Activated naive CD4-positive, alpha-beta T cell treated with anti-CD3 and anti-CD28 coated beads, Interleukin-2, amount 10 ng/mL, durations not matched to agents 7 days and 5 days (primary cell): ENCODE results near the gene EVC.
"Not testable (repeated sequence)": the region's sequence is repeated elsewhere in the genome, so short reads cannot be mapped to it uniquely, and the experiment has no call there.

Experiments used
- CTCF ChIA-PET: fragments of 350-600 bp; sonication (Branson Sonifier 250); formaldehyde crosslinking; loops from one replicate; lab custom pipeline; 2021; ENCODE audit warnings: antibody characterized with exemption; lab: Charles Lee
- DNase-seq: peaks from one replicate; pipeline ENCODE4 v3.0.0-alpha.2; 2020
- H3K27ac Mint-ChIP-seq: one replicate; pipeline ENCODE4 v1.8.0; 2021; ENCODE audit warnings: mild to moderate bottlenecking, moderate library complexity, mixed read lengths
- H3K27me3 Mint-ChIP-seq: one replicate; pipeline ENCODE4 v1.8.0; 2021; ENCODE audit warnings: mild to moderate bottlenecking, mixed read lengths
- H3K36me3 Mint-ChIP-seq: one replicate; pipeline ENCODE4 v1.8.0; 2021; ENCODE audit warnings: mixed read lengths
- H3K4me1 Mint-ChIP-seq: one replicate; pipeline ENCODE4 v1.8.0; 2021; ENCODE audit warnings: mixed read lengths
- H3K4me3 Mint-ChIP-seq: one replicate; pipeline ENCODE4 v1.8.0; 2021; ENCODE audit warnings: mild to moderate bottlenecking, moderate library complexity, mixed read lengths
- H3K9me3 Mint-ChIP-seq: one replicate; pipeline ENCODE4 v1.8.0; 2021; ENCODE audit warnings: mixed read lengths

Gene EVC

DNA sequence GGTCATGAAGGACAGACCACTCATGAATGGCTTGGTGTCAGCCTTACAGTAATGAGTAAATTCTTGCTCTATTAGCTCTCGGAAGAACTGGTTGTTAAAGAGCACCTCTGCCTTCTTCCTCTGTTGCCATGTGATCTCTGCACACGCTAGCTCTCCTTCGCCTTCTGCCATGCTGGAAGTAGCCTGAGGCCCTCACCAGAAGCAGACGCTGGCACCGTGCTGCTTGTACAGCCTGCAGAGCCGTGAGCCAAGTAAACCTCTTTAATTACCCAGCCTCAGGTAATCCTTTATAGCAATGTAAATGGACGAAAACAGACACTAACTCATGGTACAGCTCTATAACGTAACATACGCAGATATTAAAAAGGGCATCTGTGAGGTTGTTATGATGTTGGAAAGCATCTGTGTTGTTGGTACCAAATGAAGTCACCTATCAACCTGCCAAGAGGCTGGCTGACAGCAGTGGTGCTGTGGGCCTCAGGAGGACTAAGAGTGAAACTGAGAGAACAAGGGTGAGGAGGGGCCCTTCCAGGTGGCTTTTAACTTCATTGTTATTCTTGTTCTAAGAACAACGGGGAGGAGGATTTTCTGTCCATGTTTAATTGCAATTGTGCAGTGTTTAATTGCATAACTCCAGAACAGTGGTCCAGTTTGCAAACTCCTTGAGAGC is 112.7 kb downstream of the EVC start:
- no peaks in the 10 kb centered on the region for H3K9me3 Mint-ChIP-seq
- H3K27ac Mint-ChIP-seq: no peak overlapping the region
- H3K4me3 Mint-ChIP-seq: no peak overlapping the region
- H3K36me3 Mint-ChIP-seq: no peaks in the 10 kb centered on the region
- CTCF ChIA-PET: no interaction called here
- DNase-seq: no peak
- peaks cover 26% of the 10 kb centered on the region for H3K4me1 Mint-ChIP-seq
- peaks cover 4% of the 10 kb centered on the region for H3K27me3 Mint-ChIP-seq

DNA sequence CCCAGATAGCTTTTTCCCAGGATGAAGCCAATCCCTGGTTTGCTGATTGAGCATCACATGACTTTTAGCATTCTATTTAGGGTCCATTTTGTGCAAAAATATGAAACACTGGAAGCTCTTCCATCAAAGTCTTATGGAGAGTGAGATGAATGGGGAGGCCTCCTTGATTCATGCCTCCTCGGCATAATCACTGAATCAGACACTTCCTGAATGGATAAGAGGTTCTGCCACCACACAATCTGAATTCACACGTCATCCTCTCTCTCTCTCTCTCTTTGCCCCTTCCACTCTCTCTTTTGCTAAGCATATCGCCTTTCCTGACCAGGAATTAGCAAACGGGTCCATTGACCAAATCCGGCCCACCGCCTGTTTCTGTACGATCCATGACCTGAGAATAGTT is 113.2 kb downstream of the EVC start:
- peaks cover 26% of the 10 kb centered on the region for H3K4me1 Mint-ChIP-seq
- H3K27ac Mint-ChIP-seq: no peak overlapping the region
- no peaks in the 10 kb centered on the region for H3K9me3 Mint-ChIP-seq
- CTCF ChIA-PET: interaction anchor here (1.0 kb wide), 1 partner anchor 174 kb away, joined by 4 read pairs; no protein-coding TSS in a partner anchor
- H3K27me3 Mint-ChIP-seq: peaks cover 4% of the 10 kb centered on the region
- no peak overlapping the region for H3K4me3 Mint-ChIP-seq
- no peak for DNase-seq
- no peaks in the 10 kb centered on the region for H3K36me3 Mint-ChIP-seq

DNA sequence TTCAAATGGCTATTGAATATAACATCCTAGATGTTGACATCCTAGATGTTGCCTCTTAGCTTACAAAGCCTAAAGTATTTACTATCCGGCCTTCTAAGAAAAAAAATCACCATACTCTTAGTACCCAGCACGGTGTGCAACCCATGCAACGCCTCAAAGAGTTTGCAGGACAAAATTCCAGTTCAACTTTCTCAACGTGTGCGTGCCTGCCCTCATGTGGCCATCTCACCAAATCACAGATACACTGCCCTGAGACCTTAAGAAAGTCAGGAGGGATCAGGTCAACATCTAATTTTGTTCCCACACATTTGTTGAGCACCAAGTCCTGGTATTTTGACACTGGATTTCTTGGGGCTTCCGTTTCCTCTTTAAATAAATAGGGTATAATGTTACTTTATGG is 113.6 kb downstream of the EVC start:
- no peak for DNase-seq
- H3K4me1 Mint-ChIP-seq: peaks cover 26% of the 10 kb centered on the region
- CTCF ChIA-PET: interaction anchor here (1.0 to 1.5 kb wide), 2 partner anchors 154 to 173 kb away, joined by 4 read pairs; no protein-coding TSS in a partner anchor
- peaks cover 4% of the 10 kb centered on the region for H3K27me3 Mint-ChIP-seq
- H3K4me3 Mint-ChIP-seq: no peak overlapping the region
- H3K27ac Mint-ChIP-seq: no peak overlapping the region
- no peaks in the 10 kb centered on the region for H3K36me3 Mint-ChIP-seq
- H3K9me3 Mint-ChIP-seq: no peaks in the 10 kb centered on the region

DNA sequence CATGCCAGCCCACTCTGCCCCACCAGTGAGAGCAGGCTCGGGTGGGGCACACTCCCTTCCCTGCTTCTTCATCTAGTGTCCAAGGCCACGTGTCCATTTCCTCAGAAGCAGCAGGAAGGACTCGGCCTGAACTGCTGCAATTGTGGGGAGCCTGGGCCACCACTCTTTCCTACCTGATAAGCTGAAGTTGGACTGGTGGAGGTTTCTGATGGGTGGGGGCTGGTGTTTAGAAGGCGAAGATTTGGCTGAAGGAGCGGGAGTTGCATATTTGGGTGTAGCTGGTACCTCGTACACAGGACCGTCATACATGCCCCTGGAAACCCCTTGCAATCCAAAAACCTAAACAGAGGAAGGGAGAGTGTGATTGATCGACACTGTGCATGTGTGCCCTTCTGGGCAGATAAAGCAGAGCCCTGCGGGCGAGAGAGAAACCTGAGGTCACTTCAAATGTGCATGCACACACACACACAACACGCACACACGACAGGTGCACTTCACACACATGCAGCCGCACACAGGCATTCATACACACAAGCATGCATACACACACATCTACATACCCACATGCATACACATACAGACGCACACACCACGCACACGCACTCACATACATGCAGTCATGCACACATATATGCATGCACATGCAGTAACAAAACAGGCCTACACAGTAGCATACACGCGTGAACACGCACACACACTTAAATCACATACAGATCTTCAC is 114.5 kb downstream of the EVC start:
- Mint-ChIP-seq H3K27me3 (peaks cover 4% of the 10 kb centered on the region), H3K4me3 (no peak overlapping the region), H3K9me3 (no peaks in the 10 kb centered on the region), H3K27ac (no peak overlapping the region), H3K36me3 (no peaks in the 10 kb centered on the region), H3K4me1 (peaks cover 26% of the 10 kb centered on the region)
- no peak for DNase-seq
- CTCF ChIA-PET: interaction anchor here (1.5 kb wide), 1 partner anchor 153 kb away, joined by 4 read pairs; no protein-coding TSS in a partner anchor

DNA sequence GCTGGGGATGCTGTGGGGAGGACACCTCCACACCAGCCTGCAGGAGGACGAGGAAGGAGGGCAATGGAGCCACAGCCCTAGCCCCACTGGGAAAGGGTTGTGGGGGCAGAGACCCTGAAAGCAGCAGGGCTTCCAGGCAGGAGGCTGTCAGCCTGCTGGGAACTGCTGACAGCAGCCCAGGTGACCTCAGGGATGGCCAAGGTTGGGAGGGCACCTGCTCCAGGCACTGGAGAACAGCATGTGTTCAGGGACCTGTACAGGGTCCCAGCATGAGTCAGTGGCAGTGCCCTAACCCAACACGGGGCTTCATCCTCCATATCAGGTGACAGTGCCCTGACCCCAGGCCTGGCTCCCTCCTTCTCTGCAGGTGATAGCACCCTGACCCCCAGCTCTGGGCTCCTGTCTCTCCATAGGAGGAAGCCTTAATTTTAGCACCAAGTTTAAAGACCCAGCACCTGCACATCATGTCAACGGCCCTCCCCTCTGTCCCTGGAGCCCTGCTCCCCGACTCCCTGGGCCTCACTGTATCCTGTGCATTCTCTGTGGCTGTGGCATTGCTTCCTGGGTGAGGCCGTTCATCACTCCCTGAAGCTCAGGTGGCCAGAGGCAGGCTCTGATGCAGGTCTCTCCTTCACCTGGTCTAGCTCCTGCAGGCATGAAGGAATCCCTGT is 115.6 kb downstream of the EVC start:
- H3K27ac Mint-ChIP-seq: no peak overlapping the region
- CTCF ChIA-PET: no interaction called here
- H3K36me3 Mint-ChIP-seq: no peaks in the 10 kb centered on the region
- H3K27me3 Mint-ChIP-seq: peaks cover 4% of the 10 kb centered on the region
- DNase-seq: no peak
- no peaks in the 10 kb centered on the region for H3K9me3 Mint-ChIP-seq
- peaks cover 26% of the 10 kb centered on the region for H3K4me1 Mint-ChIP-seq
- H3K4me3 Mint-ChIP-seq: no peak overlapping the region

DNA sequence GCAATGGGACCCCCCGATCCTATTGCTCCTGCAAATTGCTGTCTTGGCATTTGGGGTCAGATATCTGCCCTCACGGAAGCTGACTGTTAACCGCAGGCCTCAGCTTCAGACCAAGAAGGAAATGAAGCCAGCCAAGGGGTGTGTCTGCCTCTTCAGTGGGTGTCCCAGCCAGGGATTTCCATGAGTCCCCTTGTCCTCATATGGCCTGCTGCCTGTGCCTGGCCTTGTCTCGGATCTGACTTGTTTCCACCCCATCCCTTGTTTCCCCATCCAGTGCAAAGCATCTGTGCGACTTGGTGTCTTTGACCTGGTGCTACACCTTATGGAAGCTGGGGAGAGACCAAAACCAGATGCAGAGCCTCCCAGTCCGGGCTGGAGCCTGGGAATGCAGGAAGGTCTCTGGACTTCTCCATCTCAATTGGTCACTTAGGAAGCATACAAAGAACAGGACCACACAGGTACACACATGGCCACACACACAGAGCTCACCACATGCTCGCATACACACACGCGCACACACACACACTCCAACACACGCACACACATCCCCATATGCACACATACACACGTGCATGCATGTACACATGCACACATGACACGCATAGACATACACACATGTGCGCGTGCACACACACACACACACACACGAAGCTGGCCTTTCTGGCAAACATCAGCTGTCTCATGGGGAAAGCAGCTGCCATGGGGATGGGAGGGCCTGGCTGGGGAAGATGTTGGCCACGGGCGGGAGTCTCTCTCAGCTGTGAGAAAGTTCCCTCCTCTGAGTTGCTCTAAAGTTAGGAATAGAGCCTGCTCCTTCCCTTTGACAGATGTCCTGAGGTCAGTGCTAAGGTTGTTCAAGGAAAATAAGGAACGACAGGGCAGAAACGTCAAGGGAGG is 116.4 kb downstream of the EVC start:
- CTCF ChIA-PET: no interaction called here

DNA sequence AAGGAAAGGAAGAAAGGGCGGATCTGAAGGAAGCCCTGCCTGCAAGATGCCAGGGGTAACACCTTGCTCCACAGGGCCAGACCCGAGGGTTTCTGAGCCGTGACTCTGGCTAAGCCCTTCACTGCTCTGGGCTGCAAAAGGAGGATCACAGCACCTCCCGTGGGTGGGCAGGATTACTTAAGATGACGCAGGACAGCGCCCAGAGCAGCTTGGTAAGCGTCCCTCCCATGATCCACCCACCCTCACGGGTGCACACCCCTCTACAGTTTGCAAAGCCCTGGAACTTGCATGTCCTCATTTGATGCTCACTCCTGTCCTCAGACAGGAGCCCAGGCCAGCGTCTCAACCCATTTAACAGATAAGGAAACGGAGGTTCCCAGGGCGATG is 117.0 kb downstream of the EVC start:
- H3K4me1 Mint-ChIP-seq: peaks cover 21% of the 10 kb centered on the region
- DNase-seq: no peak
- CTCF ChIA-PET: no interaction called here
- peaks cover 4% of the 10 kb centered on the region for H3K27me3 Mint-ChIP-seq
- H3K36me3 Mint-ChIP-seq: no peaks in the 10 kb centered on the region
- no peak overlapping the region for H3K27ac Mint-ChIP-seq
- H3K4me3 Mint-ChIP-seq: no peak overlapping the region
- no peaks in the 10 kb centered on the region for H3K9me3 Mint-ChIP-seq

More for the DNA sequence above, 116.4 kb downstream of the EVC start:
- peaks cover 4% of the 10 kb centered on the region for H3K27me3 Mint-ChIP-seq
- DNase-seq: no peak
- no peaks in the 10 kb centered on the region for H3K9me3 Mint-ChIP-seq
- no peak overlapping the region for H3K4me3 Mint-ChIP-seq
- H3K4me1 Mint-ChIP-seq: peaks cover 26% of the 10 kb centered on the region
- H3K36me3 Mint-ChIP-seq: no peaks in the 10 kb centered on the region
- H3K27ac Mint-ChIP-seq: no peak overlapping the region

DNA sequence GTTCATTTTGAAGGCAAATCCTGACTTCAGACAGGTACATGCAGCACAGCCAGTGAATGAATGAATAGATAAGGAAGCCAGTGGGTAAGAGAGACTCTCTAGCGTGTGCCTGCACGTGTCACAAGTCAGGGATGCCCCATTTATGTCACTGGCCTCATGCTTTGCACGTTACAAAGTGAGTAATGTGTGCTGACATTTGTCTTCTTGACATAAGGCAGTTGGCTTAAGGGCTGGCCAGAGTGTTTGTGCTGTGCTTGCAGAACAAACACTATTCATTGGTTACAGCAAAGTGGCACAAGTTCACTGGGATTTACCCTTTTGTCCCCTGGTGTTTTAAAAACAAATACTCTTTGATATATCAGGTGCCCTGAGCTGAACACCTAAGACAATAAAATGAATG is 125.9 kb downstream of the EVC start:
- Mint-ChIP-seq H3K27ac (no peak overlapping the region), H3K27me3 (no peaks in the 10 kb centered on the region)

GRCh38 chr4:5837483-5837882 is 126.5 kb downstream of the EVC start:
- H3K36me3 Mint-ChIP-seq, H3K4me1 Mint-ChIP-seq, H3K27me3 Mint-ChIP-seq, DNase-seq, CTCF ChIA-PET, H3K9me3 Mint-ChIP-seq, H3K4me3 Mint-ChIP-seq, H3K27ac Mint-ChIP-seq: not testable (repeated sequence)

More for the DNA sequence above, 125.9 kb downstream of the EVC start:
- no peak for DNase-seq
- no peak overlapping the region for H3K4me3 Mint-ChIP-seq
- no peaks in the 10 kb centered on the region for H3K4me1 Mint-ChIP-seq
- CTCF ChIA-PET: interaction anchor here (0.5 kb wide), 1 partner anchor 25 kb away, joined by 5 read pairs; no protein-coding TSS in a partner anchor
- H3K9me3 Mint-ChIP-seq: no peaks in the 10 kb centered on the region
- no peaks in the 10 kb centered on the region for H3K36me3 Mint-ChIP-seq

DNA sequence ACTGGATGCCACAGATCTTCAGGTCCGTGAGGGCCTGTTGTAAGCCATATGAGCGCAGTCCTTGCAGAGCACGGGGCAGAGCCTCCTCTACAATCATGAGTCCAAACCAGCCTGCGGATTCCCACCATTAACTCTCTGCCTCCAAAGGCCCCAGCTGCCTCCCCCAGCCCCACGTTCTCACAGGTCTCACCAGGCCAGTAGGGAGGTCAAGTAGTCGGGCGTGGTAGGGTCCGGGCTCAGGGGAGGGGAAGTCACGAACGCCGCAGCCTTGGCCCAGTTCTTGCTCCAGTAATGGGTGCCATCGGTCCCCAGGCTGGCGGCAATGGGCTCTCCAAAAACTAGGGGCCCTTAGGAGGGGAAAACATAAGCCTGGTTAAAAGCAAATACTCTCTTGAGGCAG is 128.3 kb downstream of the EVC start:
- CTCF ChIA-PET: no interaction called here
- H3K27ac Mint-ChIP-seq: no peak overlapping the region
- H3K27me3 Mint-ChIP-seq: no peaks in the 10 kb centered on the region
- H3K9me3 Mint-ChIP-seq: peaks cover 3% of the 10 kb centered on the region
- no peak overlapping the region for H3K4me3 Mint-ChIP-seq
- H3K36me3 Mint-ChIP-seq: no peaks in the 10 kb centered on the region
- H3K4me1 Mint-ChIP-seq: no peaks in the 10 kb centered on the region
- DNase-seq: no peak

DNA sequence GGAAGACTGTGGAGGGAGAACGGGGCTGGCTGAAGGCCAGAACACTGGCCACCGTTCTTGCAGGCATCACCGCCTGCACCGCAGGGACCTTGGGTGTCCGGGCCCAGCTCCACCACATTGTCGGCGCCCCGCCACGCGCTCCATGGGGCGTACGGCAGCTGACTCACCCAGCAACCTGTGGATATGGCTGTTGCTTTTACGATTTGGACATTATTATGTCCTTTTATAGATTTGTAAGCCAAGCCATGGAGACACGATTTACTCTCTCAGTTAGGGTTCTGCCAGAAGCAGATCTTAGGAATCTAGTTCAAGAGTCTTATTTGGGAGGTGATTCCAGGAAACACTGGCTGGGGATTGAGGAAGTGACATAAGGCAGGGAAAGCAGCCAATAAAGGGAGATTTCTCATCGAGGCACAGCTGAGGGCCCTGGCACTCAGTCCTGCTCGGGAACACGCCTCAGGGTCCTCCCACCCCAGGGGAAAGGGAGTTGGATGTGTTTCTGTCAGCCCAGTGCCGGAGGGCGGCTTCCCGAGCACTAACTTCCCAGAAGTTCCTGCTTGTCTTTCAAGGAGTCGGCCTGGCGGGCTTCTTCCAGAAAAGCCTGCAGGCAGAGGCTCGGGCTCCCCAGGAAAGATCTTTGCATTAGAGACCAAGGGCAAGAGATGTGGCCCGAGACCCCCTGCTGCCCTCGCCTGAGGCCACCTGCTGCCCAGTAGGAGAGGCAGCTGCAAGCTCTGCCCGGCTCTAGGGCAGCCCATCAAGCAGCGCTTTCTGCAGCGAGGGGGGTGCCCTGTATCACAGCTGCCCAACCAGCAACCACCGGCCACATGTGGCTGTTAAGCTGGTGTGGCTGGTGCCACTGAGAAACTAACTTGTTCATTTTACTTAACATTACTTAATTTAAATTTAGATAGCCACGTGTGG is 129.0 kb downstream of the EVC start:
- no peak overlapping the region for H3K27ac Mint-ChIP-seq
- H3K4me3 Mint-ChIP-seq: no peak overlapping the region
- no peak for DNase-seq
- H3K4me1 Mint-ChIP-seq: no peaks in the 10 kb centered on the region
- no peaks in the 10 kb centered on the region for H3K36me3 Mint-ChIP-seq
- CTCF ChIA-PET: no interaction called here
- H3K9me3 Mint-ChIP-seq: peaks cover 3% of the 10 kb centered on the region
- H3K27me3 Mint-ChIP-seq: no peaks in the 10 kb centered on the region

DNA sequence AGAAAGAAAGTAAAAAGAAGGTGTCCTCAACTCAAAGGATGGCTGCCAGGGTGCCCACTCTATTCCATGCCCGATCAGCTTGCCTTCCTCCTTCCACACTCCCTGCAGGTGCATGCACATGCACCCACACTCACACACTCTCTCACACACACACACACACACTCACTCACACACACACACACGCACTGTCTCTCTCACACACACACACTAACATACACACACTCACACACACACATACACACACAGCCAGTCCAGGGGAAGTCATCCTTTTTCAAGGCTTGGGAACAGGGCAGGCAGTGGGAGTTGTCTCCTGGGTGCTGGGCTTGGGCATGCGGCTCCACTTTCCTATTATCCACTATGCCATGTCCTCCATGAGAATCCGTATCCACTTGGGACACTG is 131.5 kb downstream of the EVC start:
- Mint-ChIP-seq H3K27ac (no peak overlapping the region), H3K36me3 (no peaks in the 10 kb centered on the region), H3K4me1 (no peaks in the 10 kb centered on the region), H3K4me3 (no peak overlapping the region), H3K9me3 (peaks cover 3% of the 10 kb centered on the region), H3K27me3 (no peaks in the 10 kb centered on the region)
- DNase-seq: no peak
- CTCF ChIA-PET: no interaction called here
